Astrocyte (in vitro differentiated cells and primary cell): ENCODE data around the gene S100PBP. TPM values are rescaled to one million over a fixed set of nuclear protein-coding genes. Genes with fewer than 3 reads are reported as not detected.

ENCODE experiments used
- DNase-seq: peaks from one replicate; pipeline ENCODE4 v3.0.0-alpha.2; 2010; ENCODE audit warnings: low read depth
- FAIRE-seq: peaks from 2 replicates; lab custom pipeline; 2011; peaks lifted over from hg19 to GRCh38; lab: Jason Lieb, UNC
- H2AFZ ChIP-seq: 2 replicates; pipeline ENCODE4 v1.6.0; 2012; ENCODE audit warnings: low read depth, low read length, inconsistent platforms
- H3K27ac ChIP-seq: 2 replicates; pipeline ENCODE4 v1.5.1; 2011; ENCODE audit warnings: low read depth, low read length, inconsistent platforms
- H3K27me3 ChIP-seq: 2 replicates; pipeline ENCODE4 v1.6.0; 2011; ENCODE audit warnings: low read length, inconsistent platforms; ENCODE audit not compliant: insufficient read depth
- H3K36me3 ChIP-seq: 2 replicates; pipeline ENCODE4 v1.5.1; 2011; ENCODE audit warnings: low read length, inconsistent platforms; ENCODE audit not compliant: insufficient read depth
- H3K4me1 ChIP-seq: 2 replicates; pipeline ENCODE4 v1.5.1; 2011; ENCODE audit warnings: low read length, inconsistent platforms; ENCODE audit not compliant: insufficient read depth
- H3K4me2 ChIP-seq: 2 replicates; pipeline ENCODE4 v1.6.0; 2012; ENCODE audit warnings: low read length, inconsistent platforms
- H3K4me3 ChIP-seq: 2 replicates; pipeline ENCODE4 v1.5.1; 2011; ENCODE audit warnings: low read depth, mild to moderate bottlenecking, low read length, inconsistent platforms; ENCODE audit not compliant: insufficient read depth
- H3K79me2 ChIP-seq: 2 replicates; pipeline ENCODE4 v1.6.0; 2012; ENCODE audit warnings: mild to moderate bottlenecking, low read length, inconsistent platforms; ENCODE audit not compliant: insufficient read depth
- H3K9ac ChIP-seq: 2 replicates; pipeline ENCODE4 v1.6.0; 2012; ENCODE audit warnings: mild to moderate bottlenecking, low read length, inconsistent platforms
- H3K9me3 ChIP-seq: 2 replicates; pipeline ENCODE4 v1.5.1; 2012; ENCODE audit warnings: low read depth, mild to moderate bottlenecking, low read length, inconsistent platforms; ENCODE audit not compliant: insufficient read depth
- H4K20me1 ChIP-seq: 2 replicates; pipeline ENCODE4 v1.6.0; 2012; ENCODE audit warnings: low read length, inconsistent platforms; ENCODE audit not compliant: insufficient read depth
- H3K27ac Mint-ChIP-seq: one replicate; pipeline ENCODE4 v1.8.0; 2021; ENCODE audit warnings: mild to moderate bottlenecking, mixed read lengths; ENCODE audit not compliant: unreplicated experiment
- H3K27me3 Mint-ChIP-seq: one replicate; pipeline ENCODE4 v1.8.0; 2021; ENCODE audit warnings: low read depth, mixed read lengths; ENCODE audit not compliant: unreplicated experiment
- H3K36me3 Mint-ChIP-seq: one replicate; pipeline ENCODE4 v1.8.0; 2021; ENCODE audit warnings: low read depth, mixed read lengths; ENCODE audit not compliant: unreplicated experiment
- H3K4me1 Mint-ChIP-seq: one replicate; pipeline ENCODE4 v1.8.0; 2021; ENCODE audit warnings: low read depth, mixed read lengths; ENCODE audit not compliant: unreplicated experiment
- H3K4me3 Mint-ChIP-seq: one replicate; pipeline ENCODE4 v1.8.0; 2021; ENCODE audit warnings: mild to moderate bottlenecking, moderate library complexity, mixed read lengths; ENCODE audit not compliant: unreplicated experiment
- H3K9me3 Mint-ChIP-seq: one replicate; pipeline ENCODE4 v1.8.0; 2021; ENCODE audit warnings: mild to moderate bottlenecking, mixed read lengths; ENCODE audit not compliant: unreplicated experiment
- EZH2 ChIP-seq: IDR thresholded peaks from 2 replicates; pipeline ENCODE4 v1.6.1; 2012; ENCODE audit warnings: mild to moderate bottlenecking, low read length, inconsistent platforms; ENCODE audit not compliant: insufficient read depth
- total RNA-seq: library from RNA; stranded (reverse); gene quantifications from 2 replicates; pipeline ENCODE4 v1.2.1, GENCODE V29; 2021
- TF ChIP-seq, protein P1 (sequence below): IDR thresholded peaks from 2 replicates; pipeline ENCODE4 v1.5.1; 2011; ENCODE audit warnings: low read depth, mild to moderate bottlenecking, inconsistent platforms, low read length, moderate library complexity; ENCODE audit not compliant: insufficient read depth

Gene S100PBP
- total RNA-seq, 1 donor from 2014 or later: 40.3 TPM

DNA sequence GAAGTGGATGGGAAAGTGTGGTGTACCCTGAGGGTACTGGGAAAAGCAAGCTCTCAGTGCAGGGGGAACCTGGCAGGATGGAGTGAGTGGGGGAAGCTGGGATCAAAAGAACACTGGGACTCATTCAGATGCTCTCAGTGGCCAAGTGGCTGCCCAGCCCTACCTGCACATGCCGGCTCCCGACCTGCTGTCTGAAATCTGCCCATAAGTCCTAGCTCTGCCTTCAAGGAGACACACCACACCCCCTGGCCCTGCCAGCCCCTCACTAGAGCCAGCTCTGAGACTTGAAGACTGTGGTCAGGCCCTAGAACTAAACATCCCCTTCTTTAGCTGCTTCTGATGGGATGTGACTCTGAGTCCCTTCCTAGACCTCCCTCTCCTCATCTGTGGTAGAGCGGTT lies 81.5 kb downstream of the S100PBP start:
- H3K4me3 ChIP-seq: no peak overlapping the region
- H3K4me2 ChIP-seq: no peak overlapping the region
- Mint-ChIP-seq H3K36me3 (peaks cover 2% of the 10 kb centered on the region), H3K4me1 (no peaks in the 10 kb centered on the region), H3K27me3 (peaks cover 58% of the 10 kb centered on the region), H3K27ac (no peak overlapping the region), H3K9me3 (no peaks in the 10 kb centered on the region), H3K4me3 (no peak overlapping the region)
- no peaks in the 10 kb centered on the region for H3K79me2 ChIP-seq
- peaks cover 2% of the 10 kb centered on the region for H3K4me1 ChIP-seq
- DNase-seq: no peak
- no peaks in the 10 kb centered on the region for H4K20me1 ChIP-seq
- FAIRE-seq: no peak
- H3K36me3 ChIP-seq: no peaks in the 10 kb centered on the region
- no peaks in the 10 kb centered on the region for H3K9me3 ChIP-seq
- H3K9ac ChIP-seq: no peak overlapping the region
- peaks cover 3% of the 10 kb centered on the region for H3K27me3 ChIP-seq
- no peak overlapping the region for H3K27ac ChIP-seq
- no peak overlapping the region for H2AFZ ChIP-seq
- TF ChIP-seq, protein P1, sequence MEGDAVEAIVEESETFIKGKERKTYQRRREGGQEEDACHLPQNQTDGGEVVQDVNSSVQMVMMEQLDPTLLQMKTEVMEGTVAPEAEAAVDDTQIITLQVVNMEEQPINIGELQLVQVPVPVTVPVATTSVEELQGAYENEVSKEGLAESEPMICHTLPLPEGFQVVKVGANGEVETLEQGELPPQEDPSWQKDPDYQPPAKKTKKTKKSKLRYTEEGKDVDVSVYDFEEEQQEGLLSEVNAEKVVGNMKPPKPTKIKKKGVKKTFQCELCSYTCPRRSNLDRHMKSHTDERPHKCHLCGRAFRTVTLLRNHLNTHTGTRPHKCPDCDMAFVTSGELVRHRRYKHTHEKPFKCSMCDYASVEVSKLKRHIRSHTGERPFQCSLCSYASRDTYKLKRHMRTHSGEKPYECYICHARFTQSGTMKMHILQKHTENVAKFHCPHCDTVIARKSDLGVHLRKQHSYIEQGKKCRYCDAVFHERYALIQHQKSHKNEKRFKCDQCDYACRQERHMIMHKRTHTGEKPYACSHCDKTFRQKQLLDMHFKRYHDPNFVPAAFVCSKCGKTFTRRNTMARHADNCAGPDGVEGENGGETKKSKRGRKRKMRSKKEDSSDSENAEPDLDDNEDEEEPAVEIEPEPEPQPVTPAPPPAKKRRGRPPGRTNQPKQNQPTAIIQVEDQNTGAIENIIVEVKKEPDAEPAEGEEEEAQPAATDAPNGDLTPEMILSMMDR: no peak
- no peak for TF ChIP-seq EZH2

DNA sequence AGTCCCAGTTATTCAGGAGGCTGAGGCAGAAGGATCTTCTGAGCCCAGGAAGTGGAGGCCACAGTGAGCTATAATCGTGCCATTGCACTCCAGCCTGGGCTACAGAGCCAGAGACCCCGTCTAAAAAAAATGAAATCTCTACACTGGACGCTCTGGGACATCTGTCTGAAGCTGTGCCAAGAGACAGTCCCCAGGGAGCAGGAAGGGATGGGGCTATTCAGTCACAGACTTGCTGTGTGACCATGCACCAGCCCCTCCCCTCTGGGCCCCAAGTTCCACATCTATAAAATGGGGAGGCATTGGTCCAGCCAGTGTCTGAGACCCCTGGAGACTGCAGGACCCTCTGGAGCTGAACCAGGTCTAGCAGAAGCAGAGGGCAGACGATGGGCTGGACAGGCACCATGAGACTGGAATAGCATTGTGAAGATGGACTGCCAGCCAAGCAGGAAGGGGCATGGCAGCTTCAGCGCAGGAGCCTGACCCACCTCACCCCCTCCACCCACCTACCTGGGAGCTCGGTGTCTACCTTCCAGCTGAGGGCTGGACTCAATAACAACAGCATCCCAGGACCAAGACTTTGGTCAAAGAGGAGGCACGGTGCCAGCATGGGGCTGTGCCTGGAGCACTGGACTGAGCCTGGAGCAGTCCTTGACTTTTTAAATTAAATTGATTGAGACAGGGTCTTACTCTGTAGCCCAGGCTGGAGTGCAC lies 82.3 kb downstream of the S100PBP start:
- Mint-ChIP-seq H3K27me3 (peaks cover 60% of the 10 kb centered on the region), H3K9me3 (no peaks in the 10 kb centered on the region), H3K27ac (no peak overlapping the region), H3K4me3 (peak overlapping the region; percentile 80), H3K36me3 (peaks cover 2% of the 10 kb centered on the region), H3K4me1 (no peaks in the 10 kb centered on the region)
- Histone ChIP-seq H3K9ac (no peak overlapping the region), H3K27ac (no peak overlapping the region), H3K36me3 (no peaks in the 10 kb centered on the region), H4K20me1 (no peaks in the 10 kb centered on the region), H2AFZ (no peak overlapping the region), H3K4me3 (no peak overlapping the region), H3K27me3 (peaks cover 3% of the 10 kb centered on the region), H3K4me1 (peaks cover 2% of the 10 kb centered on the region), H3K9me3 (no peaks in the 10 kb centered on the region), H3K4me2 (no peak overlapping the region), H3K79me2 (no peaks in the 10 kb centered on the region)
- TF ChIP-seq, protein P1: no peak
- no peak for TF ChIP-seq EZH2
- DNase-seq: no peak
- no peak for FAIRE-seq

GRCh38 chr1:32900371-32900955 lies 83.0 kb downstream of the S100PBP start:
- Histone ChIP-seq H3K9me3 (no peaks in the 10 kb centered on the region), H3K9ac (peak overlapping the region; percentile 43), H3K4me2 (peak overlapping the region; percentile 92), H3K79me2 (no peaks in the 10 kb centered on the region), H3K27me3 (peaks cover 3% of the 10 kb centered on the region), H3K4me3 (peak overlapping the region; percentile 62), H3K4me1 (peaks cover 2% of the 10 kb centered on the region), H3K36me3 (no peaks in the 10 kb centered on the region), H3K27ac (no peak overlapping the region), H4K20me1 (no peaks in the 10 kb centered on the region), H2AFZ (peak overlapping the region; percentile 80)
- DNase-seq (no peak), FAIRE-seq (no peak)
- no peak for TF ChIP-seq EZH2
- TF ChIP-seq, protein P1: no peak
- H3K27ac Mint-ChIP-seq: no peak overlapping the region
- H3K4me1 Mint-ChIP-seq: no peaks in the 10 kb centered on the region
- peak overlapping the region; percentile 80 for H3K4me3 Mint-ChIP-seq
- peaks cover 61% of the 10 kb centered on the region for H3K27me3 Mint-ChIP-seq
- no peaks in the 10 kb centered on the region for H3K9me3 Mint-ChIP-seq
- H3K36me3 Mint-ChIP-seq: peaks cover 2% of the 10 kb centered on the region
